A549 (cell line): ENCODE measurements around the gene OPCML. TPM values are rescaled to one million over a fixed set of nuclear protein-coding genes. Genes with fewer than 3 reads are reported as not detected.

Source experiments
- ATAC-seq, 2 experiments: fragments of 200-7000 bp in 1 of 2; fragments of >200 bp in 1 of 2; cut with Nextera tagmentation in 1 of 2; cut with Tn5 transposase in 1 of 2; 3 replicates each; pipeline versions ENCODE4 v1.8.0 to v1.9.1; 2018 to 2020; ENCODE audit warnings: mild to moderate bottlenecking in 1 of 2, moderate library complexity in 1 of 2
- CTCF ChIA-PET: fragments of 300-600 bp; sonication (Branson Sonifier 250); formaldehyde crosslinking; extraction: SDS; loops from one replicate; lab custom pipeline; 2021; ENCODE audit warnings: antibody characterized with exemption, inconsistent platforms; lab: Yijun Ruan, JAX
- POLR2A ChIA-PET: fragments of 350-600 bp; formaldehyde crosslinking; extraction: SDS; loops from one replicate; lab custom pipeline; 2021; ENCODE audit warnings: antibody characterized with exemption, inconsistent platforms; lab: Yijun Ruan, JAX
- DNase-seq, 2 experiments: peaks; one replicate each; pipeline versions ENCODE4 v3.0.0 to v3.0.0-alpha.2; 2011 to 2016; ENCODE audit warnings: low read depth in 1 of 2, low spot score in 1 of 2
- FAIRE-seq: peaks from 2 replicates; lab custom pipeline; 2011; peaks lifted over from hg19 to GRCh38; lab: Jason Lieb, UNC
- H3K27ac ChIP-seq, 2 experiments: fragments of >200 bp; sonication (Bioruptor Twin); formaldehyde crosslinking; 3 replicates each; pipeline ENCODE4 v1.5.1; 2016 to 2017
- H3K4me1 ChIP-seq: fragments of >200 bp; sonication (Bioruptor Twin); formaldehyde crosslinking; 3 replicates; pipeline ENCODE4 v1.6.1; 2016
- H3K4me2 ChIP-seq: fragments of >200 bp; sonication (Bioruptor Twin); formaldehyde crosslinking; 3 replicates; pipeline ENCODE4 v1.6.1; 2016
- H3K4me3 ChIP-seq: fragments of >200 bp; sonication (Bioruptor Twin); formaldehyde crosslinking; 3 replicates; pipeline ENCODE4 v1.5.1; 2016
- H3K9me3 ChIP-seq: fragments of >200 bp; sonication (Bioruptor Twin); formaldehyde crosslinking; 3 replicates; pipeline ENCODE4 v1.6.1; 2016
- BHLHE40 ChIP-seq: IDR thresholded peaks from 2 replicates; pipeline ENCODE4 v1.6.1; 2012; ENCODE audit warnings: low read depth, low read length, inconsistent platforms
- CBX2 ChIP-seq: fragments of 200-600 bp; sonication (generic); IDR thresholded peaks from 2 replicates; pipeline ENCODE4 v1.6.1; 2016; ENCODE audit warnings: low read depth, mild to moderate bottlenecking, borderline replicate concordance
- CBX8 ChIP-seq: fragments of 200-600 bp; sonication (generic); IDR thresholded peaks from 2 replicates; pipeline ENCODE4 v1.6.1; 2016
- EHF ChIP-seq: fragments of 250-450 bp; sonication (Bioruptor Pico); IDR thresholded peaks from 2 replicates; pipeline ENCODE4 v1.5.0; 2020; ENCODE audit warnings: mild to moderate bottlenecking
- GATA3 ChIP-seq: IDR thresholded peaks from 2 replicates; pipeline ENCODE4 v1.6.1; 2012; ENCODE audit warnings: borderline replicate concordance
- HDAC2 ChIP-seq: fragments of 200-600 bp; sonication (generic); IDR thresholded peaks from 2 replicates; pipeline ENCODE4 v1.6.1; 2016
- NPAS2 ChIP-seq: fragments of 250-450 bp; sonication (Bioruptor Pico); IDR thresholded peaks from 2 replicates; pipeline ENCODE4 v1.8.0; 2022; ENCODE audit warnings: mild to moderate bottlenecking, moderate library complexity, borderline replicate concordance
- NR3C1 ChIP-seq: fragments of >200 bp; sonication (Bioruptor Twin); formaldehyde crosslinking; IDR thresholded peaks from 3 replicates; pipeline ENCODE4 v1.6.1; 2017
- PHF8 ChIP-seq: fragments of 200-600 bp; sonication (generic); IDR thresholded peaks from 2 replicates; pipeline ENCODE4 v1.6.1; 2016; ENCODE audit warnings: low read depth, mild to moderate bottlenecking, antibody characterized with exemption, moderate library complexity, borderline replicate concordance
- RFX5 ChIP-seq: fragments of 450-650 bp; IDR thresholded peaks from 2 replicates; pipeline ENCODE4 v1.7.1; 2014; ENCODE audit warnings: antibody characterized with exemption, mild to moderate bottlenecking, moderate library complexity
- RNF2 ChIP-seq: fragments of 200-600 bp; sonication (generic); IDR thresholded peaks from 2 replicates; pipeline ENCODE4 v1.6.1; 2016; ENCODE audit warnings: low read depth, mild to moderate bottlenecking, antibody characterized with exemption, moderate library complexity, borderline replicate concordance
- SMC3 ChIP-seq: fragments of >200 bp; sonication (Bioruptor Twin); formaldehyde crosslinking; IDR thresholded peaks from 3 replicates; pipeline ENCODE4 v1.6.1; 2018; ENCODE audit warnings: inconsistent platforms
- SREBF2 ChIP-seq: fragments of 450-650 bp; IDR thresholded peaks from 2 replicates; pipeline ENCODE4 v1.6.1; 2014; ENCODE audit warnings: mild to moderate bottlenecking, moderate library complexity
- TFCP2L1 ChIP-seq: fragments of 250-450 bp; sonication (Bioruptor Pico); IDR thresholded peaks from 2 replicates; pipeline ENCODE4 v1.5.0; 2021; ENCODE audit warnings: mild to moderate bottlenecking
- TP53 ChIP-seq: fragments of 250-450 bp; sonication (Bioruptor Pico); IDR thresholded peaks from 2 replicates; pipeline ENCODE4 v1.5.0; 2021; ENCODE audit warnings: mild to moderate bottlenecking, moderate library complexity
- ZNF302 ChIP-seq: fragments of 250-450 bp; sonication (Bioruptor Pico); IDR thresholded peaks from 2 replicates; pipeline ENCODE4 v1.9.0; 2021; ENCODE audit warnings: inconsistent platforms, mild to moderate bottlenecking, moderate library complexity
- ZSCAN20 ChIP-seq: fragments of 250-450 bp; sonication (Bioruptor Pico); IDR thresholded peaks from 2 replicates; pipeline ENCODE4 v1.8.0; 2022; ENCODE audit warnings: mild to moderate bottlenecking, moderate library complexity
- WGBS: methylation state at CpG from one replicate; pipeline ENCODE4 v1.1.6; 2017; ENCODE audit errors: missing lambda C conversion rate; 5-methylcytosine and 5-hydroxymethylcytosine counted together
- polyA plus RNA-seq, 4 experiments: library from polyadenylated mRNA; depleted of rRNA in 3 of 4; stranded (reverse); fragments of >200 nt; fragmentation: RNase III in 1 of 4; extraction: RNeasy Plus Mini Kit Qiagen cat#74134 plus additional on column Dnase treatment in 1 of 4; gene quantifications; 2 replicates in 3 of 4; 3 replicates in 1 of 4; pipeline ENCODE4 v1.2.3, GENCODE V29; 2011 to 2017
- TF ChIP-seq, protein P1 (sequence below): fragments of >200 bp; sonication (Bioruptor Twin); formaldehyde crosslinking; IDR thresholded peaks from 3 replicates; pipeline ENCODE4 v1.6.1; 2016
- TF ChIP-seq, protein P2 (sequence below): fragments of 250-450 bp; sonication (Bioruptor Pico); IDR thresholded peaks from 2 replicates; pipeline ENCODE4 v1.5.0; 2020; ENCODE audit warnings: low read depth, mild to moderate bottlenecking, moderate library complexity
- TF ChIP-seq, protein P3 (sequence below): fragments of 200-600 bp; sonication (generic); IDR thresholded peaks from 2 replicates; pipeline ENCODE4 v1.6.1; 2016; ENCODE audit warnings: antibody characterized with exemption, mild to moderate bottlenecking, moderate library complexity
- TF ChIP-seq, protein P4 (sequence below): fragments of >200 bp; sonication (Bioruptor Twin); formaldehyde crosslinking; IDR thresholded peaks from 3 replicates; pipeline ENCODE4 v1.5.1; 2016

Gene OPCML
- polyA plus RNA-seq, 2 of the 4 experiments (the other 2 are of a cell fraction), result not detected

DNA sequence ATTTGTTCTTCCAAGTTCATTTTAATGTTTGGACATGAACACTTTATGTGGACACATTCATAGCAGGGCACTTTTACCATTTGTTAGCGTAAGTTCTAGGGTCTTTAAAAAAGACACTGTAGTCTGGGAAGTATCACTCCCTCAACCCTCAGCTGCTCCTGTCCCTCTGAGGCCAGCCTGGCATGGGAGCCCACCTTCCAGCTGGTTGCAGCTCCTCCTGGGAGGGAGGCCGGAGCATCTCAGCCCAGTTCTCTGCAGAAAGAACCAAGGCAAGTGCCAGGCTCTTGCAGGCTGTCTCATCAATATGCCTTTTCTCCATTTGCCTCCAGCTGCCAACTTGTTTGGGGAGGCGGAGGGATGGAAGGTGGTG, 150.6 kb downstream of the OPCML start (continued):
- TF ChIP-seq PHF8 (no peak), SMC3 (no peak)
- TF ChIP-seq, protein P1, sequence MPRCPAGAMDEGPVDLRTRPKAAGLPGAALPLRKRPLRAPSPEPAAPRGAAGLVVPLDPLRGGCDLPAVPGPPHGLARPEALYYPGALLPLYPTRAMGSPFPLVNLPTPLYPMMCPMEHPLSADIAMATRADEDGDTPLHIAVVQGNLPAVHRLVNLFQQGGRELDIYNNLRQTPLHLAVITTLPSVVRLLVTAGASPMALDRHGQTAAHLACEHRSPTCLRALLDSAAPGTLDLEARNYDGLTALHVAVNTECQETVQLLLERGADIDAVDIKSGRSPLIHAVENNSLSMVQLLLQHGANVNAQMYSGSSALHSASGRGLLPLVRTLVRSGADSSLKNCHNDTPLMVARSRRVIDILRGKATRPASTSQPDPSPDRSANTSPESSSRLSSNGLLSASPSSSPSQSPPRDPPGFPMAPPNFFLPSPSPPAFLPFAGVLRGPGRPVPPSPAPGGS, result no peak
- TF ChIP-seq, protein P2, sequence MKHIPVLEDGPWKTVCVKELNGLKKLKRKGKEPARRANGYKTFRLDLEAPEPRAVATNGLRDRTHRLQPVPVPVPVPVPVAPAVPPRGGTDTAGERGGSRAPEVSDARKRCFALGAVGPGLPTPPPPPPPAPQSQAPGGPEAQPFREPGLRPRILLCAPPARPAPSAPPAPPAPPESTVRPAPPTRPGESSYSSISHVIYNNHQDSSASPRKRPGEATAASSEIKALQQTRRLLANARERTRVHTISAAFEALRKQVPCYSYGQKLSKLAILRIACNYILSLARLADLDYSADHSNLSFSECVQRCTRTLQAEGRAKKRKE, result no peak

DNA sequence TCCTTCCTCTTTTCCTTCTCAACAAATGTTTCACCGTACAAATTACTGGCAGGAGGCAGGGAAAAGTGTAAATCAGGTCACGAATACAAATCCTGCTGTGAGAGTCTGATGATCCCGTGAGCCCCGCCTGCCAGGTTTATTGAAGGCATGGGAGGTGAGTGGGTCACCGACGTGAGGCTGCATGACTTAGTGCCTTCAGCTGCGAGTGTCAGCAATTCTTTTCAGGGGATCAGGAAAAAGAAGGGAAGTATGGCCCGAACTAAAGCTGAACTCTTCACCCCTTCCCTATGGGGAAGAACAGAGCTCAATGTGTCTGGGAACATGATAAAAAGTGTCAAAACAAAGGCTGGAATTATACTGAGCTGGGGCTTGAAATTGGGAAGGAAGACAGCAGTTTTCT, 166.2 kb downstream of the OPCML start:
- no peaks in the 10 kb centered on the region for H3K4me1 ChIP-seq
- no peak for TF ChIP-seq CBX2
- no peak for TF ChIP-seq TFCP2L1 (CRISPR knock-in tag)
- no peak for TF ChIP-seq BHLHE40
- no peak for TF ChIP-seq RNF2
- TF ChIP-seq NR3C1, result no peak
- no peak for TF ChIP-seq TP53
- TF ChIP-seq NPAS2 (CRISPR knock-in tag), result no peak
- no peak for TF ChIP-seq ZSCAN20 (CRISPR knock-in tag)
- TF ChIP-seq ZNF302 (CRISPR knock-in tag), result no peak
- TF ChIP-seq, protein P3, sequence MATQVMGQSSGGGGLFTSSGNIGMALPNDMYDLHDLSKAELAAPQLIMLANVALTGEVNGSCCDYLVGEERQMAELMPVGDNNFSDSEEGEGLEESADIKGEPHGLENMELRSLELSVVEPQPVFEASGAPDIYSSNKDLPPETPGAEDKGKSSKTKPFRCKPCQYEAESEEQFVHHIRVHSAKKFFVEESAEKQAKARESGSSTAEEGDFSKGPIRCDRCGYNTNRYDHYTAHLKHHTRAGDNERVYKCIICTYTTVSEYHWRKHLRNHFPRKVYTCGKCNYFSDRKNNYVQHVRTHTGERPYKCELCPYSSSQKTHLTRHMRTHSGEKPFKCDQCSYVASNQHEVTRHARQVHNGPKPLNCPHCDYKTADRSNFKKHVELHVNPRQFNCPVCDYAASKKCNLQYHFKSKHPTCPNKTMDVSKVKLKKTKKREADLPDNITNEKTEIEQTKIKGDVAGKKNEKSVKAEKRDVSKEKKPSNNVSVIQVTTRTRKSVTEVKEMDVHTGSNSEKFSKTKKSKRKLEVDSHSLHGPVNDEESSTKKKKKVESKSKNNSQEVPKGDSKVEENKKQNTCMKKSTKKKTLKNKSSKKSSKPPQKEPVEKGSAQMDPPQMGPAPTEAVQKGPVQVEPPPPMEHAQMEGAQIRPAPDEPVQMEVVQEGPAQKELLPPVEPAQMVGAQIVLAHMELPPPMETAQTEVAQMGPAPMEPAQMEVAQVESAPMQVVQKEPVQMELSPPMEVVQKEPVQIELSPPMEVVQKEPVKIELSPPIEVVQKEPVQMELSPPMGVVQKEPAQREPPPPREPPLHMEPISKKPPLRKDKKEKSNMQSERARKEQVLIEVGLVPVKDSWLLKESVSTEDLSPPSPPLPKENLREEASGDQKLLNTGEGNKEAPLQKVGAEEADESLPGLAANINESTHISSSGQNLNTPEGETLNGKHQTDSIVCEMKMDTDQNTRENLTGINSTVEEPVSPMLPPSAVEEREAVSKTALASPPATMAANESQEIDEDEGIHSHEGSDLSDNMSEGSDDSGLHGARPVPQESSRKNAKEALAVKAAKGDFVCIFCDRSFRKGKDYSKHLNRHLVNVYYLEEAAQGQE, result no peak
- TF ChIP-seq CBX8, result no peak
- no peak for TF ChIP-seq RFX5
- TF ChIP-seq HDAC2, result no peak
- TF ChIP-seq, protein P4, sequence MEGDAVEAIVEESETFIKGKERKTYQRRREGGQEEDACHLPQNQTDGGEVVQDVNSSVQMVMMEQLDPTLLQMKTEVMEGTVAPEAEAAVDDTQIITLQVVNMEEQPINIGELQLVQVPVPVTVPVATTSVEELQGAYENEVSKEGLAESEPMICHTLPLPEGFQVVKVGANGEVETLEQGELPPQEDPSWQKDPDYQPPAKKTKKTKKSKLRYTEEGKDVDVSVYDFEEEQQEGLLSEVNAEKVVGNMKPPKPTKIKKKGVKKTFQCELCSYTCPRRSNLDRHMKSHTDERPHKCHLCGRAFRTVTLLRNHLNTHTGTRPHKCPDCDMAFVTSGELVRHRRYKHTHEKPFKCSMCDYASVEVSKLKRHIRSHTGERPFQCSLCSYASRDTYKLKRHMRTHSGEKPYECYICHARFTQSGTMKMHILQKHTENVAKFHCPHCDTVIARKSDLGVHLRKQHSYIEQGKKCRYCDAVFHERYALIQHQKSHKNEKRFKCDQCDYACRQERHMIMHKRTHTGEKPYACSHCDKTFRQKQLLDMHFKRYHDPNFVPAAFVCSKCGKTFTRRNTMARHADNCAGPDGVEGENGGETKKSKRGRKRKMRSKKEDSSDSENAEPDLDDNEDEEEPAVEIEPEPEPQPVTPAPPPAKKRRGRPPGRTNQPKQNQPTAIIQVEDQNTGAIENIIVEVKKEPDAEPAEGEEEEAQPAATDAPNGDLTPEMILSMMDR, result no peak
- no peak for TF ChIP-seq EHF
- no peak for TF ChIP-seq SREBF2
- no peak for TF ChIP-seq GATA3
- TF ChIP-seq, all 56 proteins: peak for 0
- ChIA-PET POLR2A (no interaction called here), CTCF (no interaction called here)
- Histone ChIP-seq H3K4me2 (no peak overlapping the region), H3K4me3 (no peak overlapping the region), H3K27ac (no peak overlapping the region), H3K9me3 (no peaks in the 10 kb centered on the region)
- DNase-seq (no peak), FAIRE-seq (no peak), ATAC-seq (no peak)
- WGBS, result 2% methylated on average over 8 of the region's 8 CpGs
